ENCODE results near the gene ZNF581. TPM values are rescaled to one million over a fixed set of nuclear protein-coding genes. Genes with fewer than 3 reads are reported as not detected.

Gene ZNF581
- total and polyA plus RNA-seq, 4 donors, result 2.1 to 7.3 (median 5.2) TPM

DNA sequence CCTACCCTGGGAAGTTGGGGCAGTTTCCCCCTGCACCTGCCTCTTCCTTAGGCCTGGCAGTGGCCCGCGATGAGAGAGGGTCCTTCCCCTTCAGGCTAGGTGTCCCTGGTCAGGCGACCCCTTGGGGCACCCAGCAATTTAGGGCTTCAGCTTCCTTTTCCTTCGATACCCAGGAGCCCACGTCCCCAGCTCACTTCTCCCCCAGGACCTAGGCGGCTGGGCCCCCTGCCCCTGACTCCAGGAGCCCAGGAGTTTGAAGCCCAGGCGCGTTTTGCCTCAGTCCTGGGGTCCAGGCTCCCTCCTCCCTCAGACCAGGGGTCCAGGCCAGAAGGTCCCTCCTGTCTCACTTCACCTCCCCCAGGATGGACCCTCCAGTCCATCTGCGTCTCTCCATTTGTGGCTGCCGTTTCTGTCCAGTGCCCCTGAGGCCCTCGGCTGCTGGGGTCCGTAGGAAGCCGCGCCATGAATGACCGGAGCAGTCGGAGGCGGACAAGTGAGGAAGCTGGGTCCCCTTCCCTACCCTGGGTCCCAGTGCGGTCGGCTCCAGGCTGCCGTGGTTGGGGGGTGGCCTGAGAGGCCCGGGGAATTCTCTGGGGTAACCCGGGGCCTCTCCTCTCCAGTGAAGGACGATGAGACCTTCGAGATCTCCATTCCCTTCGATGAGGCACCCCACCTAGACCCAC is 5.3 kb downstream of the ZNF581 start (continued):
- TF ChIP-seq, protein P1, sequence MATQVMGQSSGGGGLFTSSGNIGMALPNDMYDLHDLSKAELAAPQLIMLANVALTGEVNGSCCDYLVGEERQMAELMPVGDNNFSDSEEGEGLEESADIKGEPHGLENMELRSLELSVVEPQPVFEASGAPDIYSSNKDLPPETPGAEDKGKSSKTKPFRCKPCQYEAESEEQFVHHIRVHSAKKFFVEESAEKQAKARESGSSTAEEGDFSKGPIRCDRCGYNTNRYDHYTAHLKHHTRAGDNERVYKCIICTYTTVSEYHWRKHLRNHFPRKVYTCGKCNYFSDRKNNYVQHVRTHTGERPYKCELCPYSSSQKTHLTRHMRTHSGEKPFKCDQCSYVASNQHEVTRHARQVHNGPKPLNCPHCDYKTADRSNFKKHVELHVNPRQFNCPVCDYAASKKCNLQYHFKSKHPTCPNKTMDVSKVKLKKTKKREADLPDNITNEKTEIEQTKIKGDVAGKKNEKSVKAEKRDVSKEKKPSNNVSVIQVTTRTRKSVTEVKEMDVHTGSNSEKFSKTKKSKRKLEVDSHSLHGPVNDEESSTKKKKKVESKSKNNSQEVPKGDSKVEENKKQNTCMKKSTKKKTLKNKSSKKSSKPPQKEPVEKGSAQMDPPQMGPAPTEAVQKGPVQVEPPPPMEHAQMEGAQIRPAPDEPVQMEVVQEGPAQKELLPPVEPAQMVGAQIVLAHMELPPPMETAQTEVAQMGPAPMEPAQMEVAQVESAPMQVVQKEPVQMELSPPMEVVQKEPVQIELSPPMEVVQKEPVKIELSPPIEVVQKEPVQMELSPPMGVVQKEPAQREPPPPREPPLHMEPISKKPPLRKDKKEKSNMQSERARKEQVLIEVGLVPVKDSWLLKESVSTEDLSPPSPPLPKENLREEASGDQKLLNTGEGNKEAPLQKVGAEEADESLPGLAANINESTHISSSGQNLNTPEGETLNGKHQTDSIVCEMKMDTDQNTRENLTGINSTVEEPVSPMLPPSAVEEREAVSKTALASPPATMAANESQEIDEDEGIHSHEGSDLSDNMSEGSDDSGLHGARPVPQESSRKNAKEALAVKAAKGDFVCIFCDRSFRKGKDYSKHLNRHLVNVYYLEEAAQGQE (IDR thresholded peaks at IDR 0.05), result no peak
- no peak for TF ChIP-seq EGR1 (IDR thresholded peaks at IDR 0.05; ENCODE audit: low read depth in 2 of 2)

DNA sequence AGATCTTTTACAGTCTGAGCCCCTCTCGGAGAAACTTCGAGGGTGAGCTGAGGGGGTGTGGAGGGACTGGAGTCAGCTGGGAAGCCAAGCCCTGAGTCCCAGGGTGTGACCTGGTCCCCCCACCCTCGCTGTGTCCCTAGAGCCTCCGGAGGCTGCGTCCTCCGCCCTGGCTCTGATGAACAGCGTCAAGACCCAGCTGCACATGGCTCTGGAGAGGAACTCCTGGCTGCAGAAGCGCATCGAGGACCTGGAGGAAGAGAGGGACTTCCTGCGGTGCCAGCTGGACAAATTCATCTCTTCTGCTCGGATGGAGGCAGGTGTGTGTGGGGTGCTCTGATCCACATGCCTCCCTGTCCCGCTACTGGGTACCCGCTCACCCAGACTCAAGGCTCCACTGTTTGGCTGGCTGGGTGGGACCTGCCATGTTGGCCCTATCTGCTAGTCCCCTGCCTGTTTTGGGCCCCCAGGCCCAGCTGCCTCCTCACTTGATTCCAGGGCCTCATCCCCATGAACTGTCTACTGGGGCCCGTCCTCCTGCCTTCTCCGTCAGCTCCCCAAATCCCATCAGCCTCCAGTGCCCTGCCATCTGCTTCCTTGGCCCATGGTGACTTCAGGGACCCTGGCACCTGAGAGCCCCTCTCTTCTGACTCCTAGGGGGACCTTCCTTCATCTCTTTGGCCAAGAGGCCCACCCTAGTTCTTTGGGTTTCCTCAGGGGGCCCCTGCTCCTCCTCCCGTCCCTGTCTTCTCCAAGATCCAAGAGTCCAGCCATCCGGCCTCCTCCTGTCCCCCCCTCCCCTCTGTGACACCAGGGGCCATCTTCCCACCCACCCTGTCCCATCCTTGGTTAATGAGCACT is 6.0 kb downstream of the ZNF581 start:
- 90% methylated on average over 17 of the region's 17 CpGs for WGBS
- no peak overlapping the region for H3K9ac ChIP-seq (ENCODE audit: low read depth in 1 of 2, low read length in 2 of 2)
- H3K4me1 ChIP-seq (ENCODE audit: control insufficient read depth in 4 of 4, insufficient read depth in 4 of 4, low read length in 3 of 4), result peaks cover 9 to 34% (median 26%) of the 10 kb centered on the region in 4 donors
- no peaks in the 10 kb centered on the region for H3K9me3 ChIP-seq (ENCODE audit: control insufficient read depth in 4 of 4, low read length in 3 of 4)
- no peak for DNase-seq (ENCODE audit: low spot score)
- no peak overlapping the region for H3K4me3 ChIP-seq (ENCODE audit: low read depth in 1 of 3, low read length in 3 of 3)
- peaks cover 0 to 9% (median under 1%) of the 10 kb centered on the region in 4 donors for H3K36me3 ChIP-seq (ENCODE audit: control insufficient read depth in 4 of 4, insufficient read depth in 3 of 4, low read depth in 1 of 4, low read length in 3 of 4)
- no peak overlapping the region for H3K27ac ChIP-seq (ENCODE audit: low read depth in 1 of 2, low read length in 2 of 2)
- H3K27me3 ChIP-seq (ENCODE audit: control insufficient read depth in 4 of 4, insufficient read depth in 4 of 4, low read length in 3 of 4), result no peaks in the 10 kb centered on the region
- TF ChIP-seq, protein P2, sequence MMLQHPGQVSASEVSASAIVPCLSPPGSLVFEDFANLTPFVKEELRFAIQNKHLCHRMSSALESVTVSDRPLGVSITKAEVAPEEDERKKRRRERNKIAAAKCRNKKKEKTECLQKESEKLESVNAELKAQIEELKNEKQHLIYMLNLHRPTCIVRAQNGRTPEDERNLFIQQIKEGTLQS (IDR thresholded peaks at IDR 0.05), result no peak
- no peak for TF ChIP-seq EGR1 (IDR thresholded peaks at IDR 0.05; ENCODE audit: low read depth in 2 of 2)
- no peak for TF ChIP-seq FOXA2 (IDR thresholded peaks at IDR 0.05)
- TF ChIP-seq, protein P3, sequence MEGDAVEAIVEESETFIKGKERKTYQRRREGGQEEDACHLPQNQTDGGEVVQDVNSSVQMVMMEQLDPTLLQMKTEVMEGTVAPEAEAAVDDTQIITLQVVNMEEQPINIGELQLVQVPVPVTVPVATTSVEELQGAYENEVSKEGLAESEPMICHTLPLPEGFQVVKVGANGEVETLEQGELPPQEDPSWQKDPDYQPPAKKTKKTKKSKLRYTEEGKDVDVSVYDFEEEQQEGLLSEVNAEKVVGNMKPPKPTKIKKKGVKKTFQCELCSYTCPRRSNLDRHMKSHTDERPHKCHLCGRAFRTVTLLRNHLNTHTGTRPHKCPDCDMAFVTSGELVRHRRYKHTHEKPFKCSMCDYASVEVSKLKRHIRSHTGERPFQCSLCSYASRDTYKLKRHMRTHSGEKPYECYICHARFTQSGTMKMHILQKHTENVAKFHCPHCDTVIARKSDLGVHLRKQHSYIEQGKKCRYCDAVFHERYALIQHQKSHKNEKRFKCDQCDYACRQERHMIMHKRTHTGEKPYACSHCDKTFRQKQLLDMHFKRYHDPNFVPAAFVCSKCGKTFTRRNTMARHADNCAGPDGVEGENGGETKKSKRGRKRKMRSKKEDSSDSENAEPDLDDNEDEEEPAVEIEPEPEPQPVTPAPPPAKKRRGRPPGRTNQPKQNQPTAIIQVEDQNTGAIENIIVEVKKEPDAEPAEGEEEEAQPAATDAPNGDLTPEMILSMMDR (IDR thresholded peaks at IDR 0.05; ENCODE audit: low read depth, low read length, missing input control), result no peak
- TF ChIP-seq, protein P1 (IDR thresholded peaks at IDR 0.05), result no peak
- no peak for TF ChIP-seq GABPA (IDR thresholded peaks at IDR 0.05 in 1 of 2, conservative IDR thresholded peaks at IDR 0.05 in 1 of 2)

Data from liver (tissue), 9 donors.